A549 (cell line): Measurements from ENCODE around the gene AOAH. TPM values are rescaled to one million over a fixed set of nuclear protein-coding genes. Genes with fewer than 3 reads are reported as not detected.

Source experiments
- ATAC-seq, 2 experiments: fragments of 200-7000 bp in 1 of 2; fragments of >200 bp in 1 of 2; cut with Nextera tagmentation in 1 of 2; cut with Tn5 transposase in 1 of 2; 3 replicates each; pipeline versions ENCODE4 v1.8.0 to v1.9.1; 2018 to 2020; ENCODE audit warnings: mild to moderate bottlenecking in 1 of 2, moderate library complexity in 1 of 2
- CTCF ChIA-PET: fragments of 300-600 bp; sonication (Branson Sonifier 250); formaldehyde crosslinking; extraction: SDS; loops from one replicate; lab custom pipeline; 2021; ENCODE audit warnings: antibody characterized with exemption, inconsistent platforms; lab: Yijun Ruan, JAX
- POLR2A ChIA-PET: fragments of 350-600 bp; formaldehyde crosslinking; extraction: SDS; loops from one replicate; lab custom pipeline; 2021; ENCODE audit warnings: antibody characterized with exemption, inconsistent platforms; lab: Yijun Ruan, JAX
- DNase-seq, 2 experiments: peaks; one replicate each; pipeline versions ENCODE4 v3.0.0 to v3.0.0-alpha.2; 2011 to 2016; ENCODE audit warnings: low read depth in 1 of 2, low spot score in 1 of 2
- FAIRE-seq: peaks from 2 replicates; lab custom pipeline; 2011; peaks lifted over from hg19 to GRCh38; lab: Jason Lieb, UNC
- H3K27ac ChIP-seq, 2 experiments: fragments of >200 bp; sonication (Bioruptor Twin); formaldehyde crosslinking; 3 replicates each; pipeline ENCODE4 v1.5.1; 2016 to 2017
- H3K4me1 ChIP-seq: fragments of >200 bp; sonication (Bioruptor Twin); formaldehyde crosslinking; 3 replicates; pipeline ENCODE4 v1.6.1; 2016
- H3K4me2 ChIP-seq: fragments of >200 bp; sonication (Bioruptor Twin); formaldehyde crosslinking; 3 replicates; pipeline ENCODE4 v1.6.1; 2016
- H3K4me3 ChIP-seq: fragments of >200 bp; sonication (Bioruptor Twin); formaldehyde crosslinking; 3 replicates; pipeline ENCODE4 v1.5.1; 2016
- H3K9me3 ChIP-seq: fragments of >200 bp; sonication (Bioruptor Twin); formaldehyde crosslinking; 3 replicates; pipeline ENCODE4 v1.6.1; 2016
- BCL3 ChIP-seq: fragments of >200 bp; sonication (Bioruptor Twin); formaldehyde crosslinking; IDR thresholded peaks from 3 replicates; pipeline ENCODE4 v1.6.1; 2016
- CBX2 ChIP-seq: fragments of 200-600 bp; sonication (generic); IDR thresholded peaks from 2 replicates; pipeline ENCODE4 v1.6.1; 2016; ENCODE audit warnings: low read depth, mild to moderate bottlenecking, borderline replicate concordance
- CHD4 ChIP-seq: fragments of 200-600 bp; sonication (generic); IDR thresholded peaks from 2 replicates; pipeline ENCODE4 v1.6.1; 2016; ENCODE audit warnings: antibody characterized with exemption, mild to moderate bottlenecking, borderline replicate concordance
- EHMT2 ChIP-seq: fragments of 200-600 bp; sonication (generic); IDR thresholded peaks from 2 replicates; pipeline ENCODE4 v1.6.1; 2016; ENCODE audit warnings: antibody characterized with exemption, low read depth, mild to moderate bottlenecking, moderate library complexity
- EP300 ChIP-seq, 2 experiments: fragments of >200 bp; sonication (Bioruptor Twin); formaldehyde crosslinking; IDR thresholded peaks; 2 replicates in 1 of 2; 3 replicates in 1 of 2; pipeline ENCODE4 v1.6.1; 2016 to 2017
- FOSB ChIP-seq: fragments of 250-450 bp; sonication (Bioruptor Pico); IDR thresholded peaks from 2 replicates; pipeline ENCODE4 v1.5.0; 2020; ENCODE audit warnings: mild to moderate bottlenecking, moderate library complexity
- FOSL2 ChIP-seq, 2 experiments: fragments of 450-650 bp in 1 of 2; fragments of >200 bp in 1 of 2; sonication (Bioruptor Twin) in 1 of 2; formaldehyde crosslinking; IDR thresholded peaks; 2 replicates each; pipeline versions ENCODE4 v1.5.0 to v1.6.1; 2016 to 2020; ENCODE audit warnings: mild to moderate bottlenecking in 1 of 2, moderate library complexity in 1 of 2
- FOXS1 ChIP-seq: fragments of 250-450 bp; sonication (Bioruptor Pico); IDR thresholded peaks from 2 replicates; pipeline ENCODE4 v1.5.0; 2020; ENCODE audit warnings: mild to moderate bottlenecking, moderate library complexity
- HES2 ChIP-seq: fragments of >200 bp; sonication (Bioruptor Twin); formaldehyde crosslinking; IDR thresholded peaks from 2 replicates; pipeline ENCODE4 v1.6.1; 2016
- HOXA7 ChIP-seq: fragments of 250-450 bp; sonication (Bioruptor Pico); IDR thresholded peaks from 2 replicates; pipeline ENCODE4 v1.5.0; 2020; ENCODE audit warnings: mild to moderate bottlenecking, moderate library complexity
- JUN ChIP-seq, 2 experiments: fragments of >200 bp; sonication (Bioruptor Twin); formaldehyde crosslinking; IDR thresholded peaks; 2 replicates in 1 of 2; 3 replicates in 1 of 2; pipeline ENCODE4 v1.6.1; 2016 to 2017
- JUNB ChIP-seq: fragments of >200 bp; sonication (Bioruptor Twin); formaldehyde crosslinking; IDR thresholded peaks from 2 replicates; pipeline ENCODE4 v1.6.1; 2016
- KDM1A ChIP-seq: fragments of 200-600 bp; sonication (generic); IDR thresholded peaks from 2 replicates; pipeline ENCODE4 v1.6.1; 2016; ENCODE audit warnings: low read depth, mild to moderate bottlenecking
- MYC ChIP-seq: IDR thresholded peaks from 2 replicates; pipeline ENCODE4 v1.6.1; 2012; ENCODE audit warnings: mild to moderate bottlenecking, inconsistent platforms, low read length, improper control_type of control experiment, borderline replicate concordance
- NR3C1 ChIP-seq: fragments of >200 bp; sonication (Bioruptor Twin); formaldehyde crosslinking; IDR thresholded peaks from 3 replicates; pipeline ENCODE4 v1.6.1; 2017
- PBX3 ChIP-seq: IDR thresholded peaks from 2 replicates; pipeline ENCODE4 v1.6.1; 2012
- POLR2A ChIP-seq: IDR thresholded peaks from 2 replicates; pipeline ENCODE4 v1.6.1; 2012; ENCODE audit warnings: mild to moderate bottlenecking, low read length
- RNF2 ChIP-seq: fragments of 200-600 bp; sonication (generic); IDR thresholded peaks from 2 replicates; pipeline ENCODE4 v1.6.1; 2016; ENCODE audit warnings: low read depth, mild to moderate bottlenecking, antibody characterized with exemption, moderate library complexity, borderline replicate concordance
- TFCP2L1 ChIP-seq: fragments of 250-450 bp; sonication (Bioruptor Pico); IDR thresholded peaks from 2 replicates; pipeline ENCODE4 v1.5.0; 2021; ENCODE audit warnings: mild to moderate bottlenecking
- USF2 ChIP-seq: fragments of 450-650 bp; IDR thresholded peaks from 2 replicates; pipeline ENCODE4 v1.6.1; 2014; ENCODE audit warnings: antibody characterized with exemption
- ZC3H11A ChIP-seq: fragments of 450-650 bp; IDR thresholded peaks from 2 replicates; pipeline ENCODE4 v1.6.1; 2014; ENCODE audit warnings: antibody characterized with exemption, mild to moderate bottlenecking
- WGBS: methylation state at CpG from one replicate; pipeline ENCODE4 v1.1.6; 2017; ENCODE audit errors: missing lambda C conversion rate; 5-methylcytosine and 5-hydroxymethylcytosine counted together
- polyA minus RNA-seq: library from RNA; depleted of rRNA, polyadenylated mRNA; stranded (reverse); fragments of >200 nt; gene quantifications from 2 replicates; pipeline ENCODE4 v1.2.3, GENCODE V29; 2011; rRNA and poly(A)+ RNA removed
- polyA plus RNA-seq, 4 experiments: library from polyadenylated mRNA; depleted of rRNA in 3 of 4; stranded (reverse); fragments of >200 nt; fragmentation: RNase III in 1 of 4; extraction: RNeasy Plus Mini Kit Qiagen cat#74134 plus additional on column Dnase treatment in 1 of 4; gene quantifications; 2 replicates in 3 of 4; 3 replicates in 1 of 4; pipeline ENCODE4 v1.2.3, GENCODE V29; 2011 to 2017

Gene AOAH
- polyA plus RNA-seq (2011; rRNA removed) (0.09 TPM in 1 of 2 replicates, not detected in the other), polyA plus RNA-seq (2017; fragmentation: RNase III; extraction: RNeasy Plus Mini Kit Qiagen cat#74134 plus additional on column Dnase treatment) (not detected in 3 replicates), polyA minus RNA-seq (not detected in 2 replicates)
- polyA plus RNA-seq (2012; cell fraction: cytosol; rRNA removed): not detected in 2 replicates
- polyA plus RNA-seq (2012; cell fraction: nucleus; rRNA removed): not detected in 2 replicates

GRCh38 chr7:36723951-36724664 is at the start of gene AOAH:
AOAH (minus strand) TSS chr7:36724494; CDS start chr7:36724148, 346 bp downstream.
- H3K9me3 ChIP-seq: no peaks in the 10 kb centered on the region
- no peak for TF ChIP-seq MYC
- no peak for TF ChIP-seq POLR2A
- TF ChIP-seq PBX3: no peak
- TF ChIP-seq FOSB: no peak
- no peak for TF ChIP-seq FOXS1 (CRISPR knock-in tag)
- TF ChIP-seq ZC3H11A: no peak
- TF ChIP-seq FOSL2 (IDR thresholded peaks at IDR 0.05): no peak
- no peak for TF ChIP-seq FOSL2 (CRISPR knock-in tag; IDR thresholded peaks at IDR 0.05)
- no peak for TF ChIP-seq TFCP2L1 (CRISPR knock-in tag)
- no peak for TF ChIP-seq HOXA7
- TF ChIP-seq CBX2: no peak
- TF ChIP-seq USF2: no peak
- TF ChIP-seq CHD4: no peak
- TF ChIP-seq NR3C1: no peak
- no peak for TF ChIP-seq EP300 (IDR thresholded peaks at IDR 0.05)
- no peak for TF ChIP-seq JUN (IDR thresholded peaks at IDR 0.05)
- no peak for TF ChIP-seq EHMT2
- TF ChIP-seq RNF2: no peak
- no peak for TF ChIP-seq JUNB
- no peak for TF ChIP-seq BCL3
- TF ChIP-seq KDM1A: no peak
- ChIA-PET CTCF (no interaction called here), POLR2A (no interaction called here)
- ATAC-seq: no peak
- DNase-seq: no peak
- H3K4me1 ChIP-seq: no peaks in the 10 kb centered on the region
- WGBS: 49% methylated on average over 14 of the region's 14 CpGs
- no peak within 1 kb of the TSS for H3K27ac ChIP-seq
- no peak for FAIRE-seq
- no peak within 1 kb of the TSS for H3K4me2 ChIP-seq
- H3K4me3 ChIP-seq: no peak within 1 kb of the TSS

GRCh38 chr7:36766451-36766850 is 42.2 kb upstream of the AOAH start:
- ATAC-seq: no peak

More at GRCh38 chr7:36766451-36766850, 42.2 kb upstream of the AOAH start:
- 0 out of 3 replicates have a peak, but pooled peaks cover 7% of the 10 kb centered on the region for H3K4me1 ChIP-seq
- FAIRE-seq (no peak), DNase-seq (no peak)
- H3K27ac ChIP-seq: no peak overlapping the region
- ChIA-PET CTCF (interaction anchor here (0.6 to 1.2 kb wide), 2 partner anchors 17 to 245 kb away, joined by 3 to 5 read pairs; no protein-coding TSS in a partner anchor), POLR2A (no interaction called here)
- H3K9me3 ChIP-seq: no peaks in the 10 kb centered on the region
- TF ChIP-seq HES2: no peak
- no peak overlapping the region for H3K4me2 ChIP-seq
- no peak overlapping the region for H3K4me3 ChIP-seq
- 13% methylated on average over 1 of the region's 1 CpG for WGBS
